VCaP (cell line): Measurements from ENCODE around the gene FTSJ3.

Experiments used
- H3K27ac ChIP-seq: fragments of 450-650 bp; 2 replicates; pipeline ENCODE4 v1.5.1; 2017
- TF ChIP-seq, protein P1 (sequence below): fragments of 450-650 bp; conservative IDR thresholded peaks from 2 replicates; pipeline ENCODE4 v1.5.1; 2017; ENCODE audit warnings: mild to moderate bottlenecking, moderate library complexity

Gene FTSJ3

DNA sequence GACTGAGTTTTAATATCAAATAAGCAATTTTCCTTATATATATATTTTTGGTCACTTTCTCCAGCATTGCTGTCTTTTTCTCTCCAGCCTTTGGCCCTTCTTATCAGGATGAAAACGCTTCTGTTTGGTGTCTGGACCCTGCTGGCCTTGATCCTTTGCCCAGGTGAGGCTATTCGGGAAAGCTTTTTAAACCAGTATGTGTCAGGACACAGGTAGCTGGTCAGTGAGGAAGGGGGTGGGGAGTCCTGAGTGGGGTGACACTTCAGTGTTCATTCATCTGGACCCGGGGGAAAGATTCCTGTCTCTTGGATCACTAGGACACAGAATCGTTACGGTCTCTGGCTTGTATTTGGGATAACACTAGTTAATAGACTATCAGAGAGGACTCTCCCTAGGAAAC lies 27.2 kb upstream of the FTSJ3 start:
- TF ChIP-seq, protein P1, sequence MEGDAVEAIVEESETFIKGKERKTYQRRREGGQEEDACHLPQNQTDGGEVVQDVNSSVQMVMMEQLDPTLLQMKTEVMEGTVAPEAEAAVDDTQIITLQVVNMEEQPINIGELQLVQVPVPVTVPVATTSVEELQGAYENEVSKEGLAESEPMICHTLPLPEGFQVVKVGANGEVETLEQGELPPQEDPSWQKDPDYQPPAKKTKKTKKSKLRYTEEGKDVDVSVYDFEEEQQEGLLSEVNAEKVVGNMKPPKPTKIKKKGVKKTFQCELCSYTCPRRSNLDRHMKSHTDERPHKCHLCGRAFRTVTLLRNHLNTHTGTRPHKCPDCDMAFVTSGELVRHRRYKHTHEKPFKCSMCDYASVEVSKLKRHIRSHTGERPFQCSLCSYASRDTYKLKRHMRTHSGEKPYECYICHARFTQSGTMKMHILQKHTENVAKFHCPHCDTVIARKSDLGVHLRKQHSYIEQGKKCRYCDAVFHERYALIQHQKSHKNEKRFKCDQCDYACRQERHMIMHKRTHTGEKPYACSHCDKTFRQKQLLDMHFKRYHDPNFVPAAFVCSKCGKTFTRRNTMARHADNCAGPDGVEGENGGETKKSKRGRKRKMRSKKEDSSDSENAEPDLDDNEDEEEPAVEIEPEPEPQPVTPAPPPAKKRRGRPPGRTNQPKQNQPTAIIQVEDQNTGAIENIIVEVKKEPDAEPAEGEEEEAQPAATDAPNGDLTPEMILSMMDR: no peak
- no peak overlapping the region for H3K27ac ChIP-seq

DNA sequence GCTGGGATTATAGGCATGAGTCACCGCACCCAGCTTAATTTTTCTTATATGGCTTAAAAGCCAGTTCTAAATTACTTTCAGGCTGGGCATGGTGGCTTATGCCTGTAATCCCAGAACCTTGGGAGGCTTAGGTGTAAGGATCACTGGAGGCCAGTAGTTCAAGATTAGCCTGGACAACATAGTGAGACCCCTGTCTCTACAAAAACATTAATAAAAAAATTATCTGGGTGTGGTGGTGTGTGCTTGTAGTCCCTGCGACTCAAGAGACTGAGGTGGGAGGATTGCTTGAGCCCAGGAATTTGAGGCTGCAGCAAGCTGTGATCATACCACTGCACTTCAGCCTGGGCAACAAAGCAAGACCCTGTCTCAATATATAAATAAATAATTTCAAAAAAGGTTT lies 25.8 kb upstream of the FTSJ3 start:
- H3K27ac ChIP-seq: no peak overlapping the region

DNA sequence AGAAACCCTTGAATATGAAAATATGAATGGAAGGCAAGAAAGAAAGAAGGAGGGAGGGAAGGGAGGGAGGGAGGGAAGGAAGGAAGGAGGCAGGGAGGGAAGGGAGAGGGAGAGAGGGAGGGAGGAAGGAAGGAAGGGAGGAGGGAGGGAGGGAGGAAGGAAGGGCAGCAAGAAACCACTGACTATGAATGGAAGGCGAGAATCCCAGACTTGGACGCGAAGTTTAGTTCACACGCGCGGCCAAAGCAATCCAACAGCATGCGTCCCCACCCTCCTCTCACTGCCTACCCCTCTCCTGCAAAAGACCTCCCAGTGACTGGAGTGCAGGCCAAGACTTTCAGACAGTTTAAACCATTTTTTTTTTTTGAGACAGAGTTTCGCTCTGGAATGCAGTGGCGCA lies 22.9 kb upstream of the FTSJ3 start:
- H3K27ac ChIP-seq: no peak overlapping the region
- TF ChIP-seq, protein P1: no peak

More for the DNA sequence above, 25.8 kb upstream of the FTSJ3 start:
- TF ChIP-seq, protein P1: no peak

DNA sequence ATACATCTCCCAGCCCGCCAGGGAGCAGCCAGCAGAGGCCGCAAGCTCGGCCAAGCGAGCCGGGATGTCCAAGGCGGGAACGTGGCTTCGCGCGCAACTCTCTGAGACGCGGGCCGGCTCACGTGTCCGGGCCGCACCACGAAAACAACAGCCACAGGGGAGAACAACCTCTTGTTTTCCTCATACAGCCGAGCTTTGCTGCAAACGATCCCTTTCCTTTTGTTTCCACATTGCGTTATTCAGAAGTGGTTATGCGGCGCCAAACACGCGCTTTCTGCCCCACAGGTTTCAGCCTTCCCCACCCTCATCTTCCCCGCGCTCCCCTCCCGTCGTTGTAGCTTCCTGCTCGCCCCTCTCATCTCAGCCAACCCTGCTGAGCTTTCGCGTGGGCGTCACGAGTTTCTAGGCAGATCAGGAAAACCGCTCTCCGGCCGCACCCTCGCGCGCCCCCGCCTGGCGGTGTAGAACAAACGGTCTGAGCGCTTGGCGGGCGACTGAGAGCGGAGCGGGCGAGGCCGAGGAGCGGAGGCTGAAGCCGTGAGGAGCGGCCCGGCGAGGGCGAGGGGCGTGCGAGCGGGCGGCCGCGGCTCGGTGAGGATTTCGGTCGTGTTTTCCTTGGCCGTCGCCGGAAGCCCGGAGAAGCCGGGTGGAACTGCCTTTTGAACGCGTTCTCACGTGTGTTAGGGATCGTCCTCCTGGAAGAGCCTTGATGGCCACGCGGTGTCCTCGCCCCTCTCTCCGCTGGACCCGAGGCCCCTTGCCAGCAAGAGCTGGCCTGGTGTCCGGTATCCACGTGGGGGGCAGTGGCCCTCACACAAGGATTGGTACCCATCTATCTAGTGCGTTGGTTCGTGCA lies 21.6 kb upstream of the FTSJ3 start:
- H3K27ac ChIP-seq: no peak overlapping the region
- TF ChIP-seq, protein P1: no peak

DNA sequence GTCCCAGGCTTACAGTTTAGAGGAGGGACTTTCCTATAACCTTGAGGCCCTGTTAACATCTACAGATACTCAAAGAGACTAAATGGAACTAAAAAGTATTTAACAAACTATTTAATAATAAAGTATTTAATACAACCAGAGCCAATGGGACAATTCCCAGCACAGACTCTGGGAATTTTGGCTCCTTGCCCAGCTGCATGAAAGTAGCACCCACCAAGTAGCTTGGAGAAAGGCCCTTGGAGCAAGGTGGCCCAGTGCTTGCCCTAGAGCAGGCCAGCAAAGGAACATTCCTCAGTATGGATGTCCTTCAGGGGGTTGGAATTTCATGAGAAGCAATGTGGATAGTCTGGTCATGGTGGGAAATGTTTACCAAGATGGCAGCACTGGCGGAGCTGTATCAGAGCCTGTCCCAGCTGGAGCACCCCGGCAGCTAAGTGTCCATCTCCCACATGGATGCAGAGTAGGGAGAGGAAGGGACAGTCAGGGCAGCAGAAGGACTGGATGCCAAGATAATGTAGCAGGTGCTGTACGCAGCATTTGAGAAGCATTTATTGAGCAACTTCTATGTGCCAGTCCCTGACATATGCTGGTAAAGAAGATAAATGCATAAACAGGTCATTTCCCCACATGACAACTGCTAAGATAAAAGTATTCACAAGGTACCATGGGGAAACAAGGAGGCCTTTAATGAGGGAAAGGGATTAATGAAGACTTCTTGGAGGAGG lies 20.2 kb upstream of the FTSJ3 start:
- TF ChIP-seq, protein P1: no peak

DNA sequence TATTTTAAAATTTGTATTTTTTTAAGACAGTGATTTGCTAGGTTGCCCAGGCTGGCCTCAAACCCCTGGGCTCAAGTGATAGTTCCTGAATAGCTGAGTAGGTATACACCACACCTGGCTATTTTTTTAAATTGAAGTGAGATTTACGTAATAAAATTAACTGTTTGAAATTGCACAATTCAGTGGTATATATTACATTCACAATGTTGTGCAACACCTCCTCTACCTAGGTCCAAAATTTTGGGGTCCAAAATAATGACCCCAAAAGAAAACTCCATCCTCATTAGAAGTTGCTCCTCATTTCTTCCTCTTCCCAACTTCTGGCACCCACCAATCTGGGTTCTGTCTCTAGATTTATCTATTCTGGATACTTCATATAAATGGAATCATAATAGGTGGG lies 18.0 kb upstream of the FTSJ3 start:
- TF ChIP-seq, protein P1: no peak
- no peak overlapping the region for H3K27ac ChIP-seq

More for the DNA sequence above, 20.2 kb upstream of the FTSJ3 start:
- H3K27ac ChIP-seq: no peak overlapping the region

DNA sequence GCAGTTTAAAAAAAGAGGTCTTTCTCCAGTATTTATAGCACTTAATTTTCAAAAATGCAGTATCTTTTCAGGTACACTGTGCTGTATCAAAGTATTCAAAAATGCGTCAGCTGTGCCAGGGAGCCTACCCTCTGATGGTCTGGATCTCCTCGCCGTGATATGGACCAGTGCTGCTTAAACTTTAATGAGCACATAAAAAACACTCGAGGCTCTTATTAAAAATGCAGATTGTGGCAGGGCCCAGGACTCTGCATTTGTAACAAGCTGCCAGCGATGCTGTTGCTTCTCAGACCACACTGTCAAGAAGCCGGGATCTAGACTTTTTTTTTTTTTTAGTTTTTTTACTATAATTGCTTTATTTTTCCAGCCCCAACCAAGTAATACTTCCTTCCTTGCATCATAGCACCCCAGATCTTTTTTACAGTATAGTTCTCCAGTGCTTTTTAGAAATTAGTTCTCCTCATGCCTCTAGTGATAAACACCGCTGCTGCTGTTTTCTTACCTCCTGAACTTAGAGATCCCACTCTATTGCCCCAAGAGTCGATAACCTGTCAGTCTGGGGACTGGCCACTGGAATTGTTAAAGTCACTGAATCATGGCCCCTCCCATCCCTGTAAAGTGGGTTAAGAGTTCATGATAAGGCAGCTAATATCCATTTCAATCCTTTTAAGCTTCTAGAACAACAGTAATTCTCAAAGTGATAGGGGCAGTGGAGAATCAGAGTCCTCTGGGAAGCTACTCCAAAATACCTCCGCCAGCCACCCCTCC lies 16.6 kb upstream of the FTSJ3 start:
- TF ChIP-seq, protein P1: no peak
- peak overlapping the region; percentile 96; the same call in 1 of the 2 replicates for H3K27ac ChIP-seq

DNA sequence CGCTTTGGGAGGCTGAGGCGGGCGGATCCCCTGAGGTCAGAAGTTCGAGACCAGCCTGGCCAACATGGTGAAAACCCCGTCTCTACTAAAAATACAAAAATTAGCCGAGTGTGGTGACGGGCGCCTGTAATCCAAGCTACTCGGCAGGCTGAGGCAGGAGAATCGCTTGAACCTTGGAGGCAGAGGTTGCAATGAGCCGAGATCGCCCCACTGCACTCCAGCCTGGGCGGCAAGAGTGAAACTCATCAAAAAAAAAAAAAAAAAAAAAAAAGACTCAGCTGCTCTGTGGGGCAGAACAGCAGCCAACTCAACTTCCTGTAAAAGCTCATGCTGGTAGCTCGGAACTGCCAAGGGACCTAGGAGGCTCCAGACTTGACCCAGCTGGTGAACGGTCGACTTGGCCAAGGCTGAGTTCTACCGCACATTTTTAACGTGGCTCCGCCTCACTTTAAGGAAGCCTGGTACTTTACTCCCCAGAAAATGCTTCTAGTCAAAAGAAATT lies 16.0 kb upstream of the FTSJ3 start:
- peak overlapping the region; percentile 96 for H3K27ac ChIP-seq
